ENCODE data around the gene HOPX.

DNA sequence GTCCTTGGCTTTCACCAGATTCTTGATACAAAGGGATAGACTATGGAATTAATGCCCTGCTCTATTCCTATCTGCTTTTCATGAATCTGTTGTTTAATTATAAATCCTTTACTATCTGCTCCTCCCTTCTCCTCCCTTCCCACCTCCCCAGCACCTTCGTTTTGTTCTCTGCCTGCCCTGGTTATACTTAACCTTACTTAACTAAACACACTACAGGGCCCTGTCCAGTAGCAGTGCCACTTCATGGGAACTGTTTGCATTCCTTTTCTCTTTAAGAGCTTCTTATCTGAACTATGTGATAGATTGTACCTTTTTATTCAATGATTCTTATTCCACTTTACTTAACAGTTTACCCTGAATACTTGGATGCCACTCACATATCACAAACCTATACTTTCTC is 830 bp downstream of the HOPX start:
- TF ChIP-seq, protein P1, sequence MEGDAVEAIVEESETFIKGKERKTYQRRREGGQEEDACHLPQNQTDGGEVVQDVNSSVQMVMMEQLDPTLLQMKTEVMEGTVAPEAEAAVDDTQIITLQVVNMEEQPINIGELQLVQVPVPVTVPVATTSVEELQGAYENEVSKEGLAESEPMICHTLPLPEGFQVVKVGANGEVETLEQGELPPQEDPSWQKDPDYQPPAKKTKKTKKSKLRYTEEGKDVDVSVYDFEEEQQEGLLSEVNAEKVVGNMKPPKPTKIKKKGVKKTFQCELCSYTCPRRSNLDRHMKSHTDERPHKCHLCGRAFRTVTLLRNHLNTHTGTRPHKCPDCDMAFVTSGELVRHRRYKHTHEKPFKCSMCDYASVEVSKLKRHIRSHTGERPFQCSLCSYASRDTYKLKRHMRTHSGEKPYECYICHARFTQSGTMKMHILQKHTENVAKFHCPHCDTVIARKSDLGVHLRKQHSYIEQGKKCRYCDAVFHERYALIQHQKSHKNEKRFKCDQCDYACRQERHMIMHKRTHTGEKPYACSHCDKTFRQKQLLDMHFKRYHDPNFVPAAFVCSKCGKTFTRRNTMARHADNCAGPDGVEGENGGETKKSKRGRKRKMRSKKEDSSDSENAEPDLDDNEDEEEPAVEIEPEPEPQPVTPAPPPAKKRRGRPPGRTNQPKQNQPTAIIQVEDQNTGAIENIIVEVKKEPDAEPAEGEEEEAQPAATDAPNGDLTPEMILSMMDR (conservative IDR thresholded peaks at IDR 0.05; ENCODE audit: low read length), result no peak
- TF ChIP-seq EZH2phosphoT487 (IDR thresholded peaks at IDR 0.05; ENCODE audit: borderline replicate concordance, low read depth, low read length), result no peak

Data from OCI-LY7 (cell line).